Measurements from ENCODE around the gene SDK1. TPM values are rescaled to one million over a fixed set of nuclear protein-coding genes. Genes with fewer than 3 reads are reported as not detected.

SDK1 gene
- total and polyA plus RNA-seq, 2 experiments from 2014 or later, result 2.1 to 10.0 TPM

DNA sequence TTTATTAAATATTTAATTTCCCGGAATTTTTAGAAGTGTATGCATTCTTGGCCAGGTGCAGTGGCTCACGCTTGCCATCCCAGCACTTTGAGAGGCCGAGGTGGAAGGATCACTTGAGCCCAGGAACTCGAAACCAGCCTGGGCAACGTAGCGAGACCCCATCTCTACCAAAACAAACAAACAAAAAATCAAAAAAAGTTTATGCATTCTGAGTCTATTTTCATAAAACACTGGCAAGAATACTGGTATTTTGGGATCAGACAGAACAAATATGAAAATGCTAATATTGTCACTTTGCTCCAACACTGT is 940.2 kb downstream of the SDK1 start:
- H2AFZ ChIP-seq, result no peak overlapping the region
- no peaks in the 10 kb centered on the region for H3F3A ChIP-seq (replicated peaks; ENCODE audit: low read depth)
- no peaks in the 10 kb centered on the region for H3K79me2 ChIP-seq (replicated peaks; ENCODE audit: insufficient read depth)
- no peak overlapping the region for H3K4me2 ChIP-seq
- H3K4me3 ChIP-seq, result no peak overlapping the region
- Mint-ChIP-seq H3K36me3 (ENCODE audit: low read depth) (peaks cover 19% of the 10 kb centered on the region), H3K27ac (no peak overlapping the region), H3K9me3 (peaks cover 8% of the 10 kb centered on the region), H3K27me3 (ENCODE audit: insufficient read depth, low read depth, poor library complexity) (peaks cover 10% of the 10 kb centered on the region), H3K4me1 (peaks cover 38% of the 10 kb centered on the region), H3K4me3 (no peak overlapping the region)
- H3K4me1 ChIP-seq (ENCODE audit: insufficient read depth), result peaks cover 12% of the 10 kb centered on the region
- no peak for TF ChIP-seq CREB1 (CRISPR knock-in tag; IDR thresholded peaks at IDR 0.05; ENCODE audit: low read depth)
- no peaks in the 10 kb centered on the region for H3K9me2 ChIP-seq (ENCODE audit: insufficient read depth)
- no peak for DNase-seq (ENCODE audit: low spot score)
- no peaks in the 10 kb centered on the region for H4K20me1 ChIP-seq (replicated peaks; ENCODE audit: insufficient read depth)
- H3K36me3 ChIP-seq (ENCODE audit: insufficient read depth), result no peaks in the 10 kb centered on the region
- no peaks in the 10 kb centered on the region for H3K27me3 ChIP-seq (ENCODE audit: insufficient read depth)
- no peak overlapping the region for H3K27ac ChIP-seq (ENCODE audit: low read depth)
- no peak for ATAC-seq

DNA sequence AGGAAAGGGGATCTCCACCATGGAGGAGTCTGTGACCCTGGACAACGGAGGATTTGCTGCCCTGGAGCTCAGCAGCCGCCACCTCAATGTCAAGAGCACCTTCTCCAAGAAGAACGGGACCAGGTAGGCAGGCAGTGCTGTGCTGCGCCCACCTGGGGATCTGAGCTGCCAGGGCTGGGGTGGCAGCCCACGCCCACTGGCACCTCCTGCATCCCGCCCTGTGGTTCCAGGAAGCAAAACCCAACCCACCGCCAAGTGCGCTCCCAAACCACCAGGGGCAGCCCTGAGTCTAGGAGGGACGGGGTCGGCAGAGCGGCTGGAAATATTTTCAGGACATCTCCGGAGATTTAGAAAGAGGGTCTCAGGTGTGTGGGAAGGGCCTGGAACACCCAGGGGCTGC is 940.7 kb downstream of the SDK1 start:
- H3K9me3 Mint-ChIP-seq, result peaks cover 8% of the 10 kb centered on the region
- H3K27me3 Mint-ChIP-seq (ENCODE audit: insufficient read depth, low read depth, poor library complexity), result peaks cover 8% of the 10 kb centered on the region
- peaks cover 12% of the 10 kb centered on the region for H3K4me1 ChIP-seq (ENCODE audit: insufficient read depth)
- DNase-seq (ENCODE audit: low spot score) (peak; percentile 76), ATAC-seq (peak; percentile 75)
- H3K4me2 ChIP-seq, result no peak overlapping the region
- H3K9me2 ChIP-seq (ENCODE audit: insufficient read depth), result no peaks in the 10 kb centered on the region
- H4K20me1 ChIP-seq (replicated peaks; ENCODE audit: insufficient read depth), result no peaks in the 10 kb centered on the region
- no peak overlapping the region for H3K27ac Mint-ChIP-seq
- H3K4me1 Mint-ChIP-seq, result peaks cover 38% of the 10 kb centered on the region
- no peak overlapping the region for H3K4me3 ChIP-seq
- no peak overlapping the region for H3K4me3 Mint-ChIP-seq
- no peaks in the 10 kb centered on the region for H3F3A ChIP-seq (replicated peaks; ENCODE audit: low read depth)
- no peak overlapping the region for H2AFZ ChIP-seq
- H3K79me2 ChIP-seq (replicated peaks; ENCODE audit: insufficient read depth), result no peaks in the 10 kb centered on the region
- TF ChIP-seq, protein P1, sequence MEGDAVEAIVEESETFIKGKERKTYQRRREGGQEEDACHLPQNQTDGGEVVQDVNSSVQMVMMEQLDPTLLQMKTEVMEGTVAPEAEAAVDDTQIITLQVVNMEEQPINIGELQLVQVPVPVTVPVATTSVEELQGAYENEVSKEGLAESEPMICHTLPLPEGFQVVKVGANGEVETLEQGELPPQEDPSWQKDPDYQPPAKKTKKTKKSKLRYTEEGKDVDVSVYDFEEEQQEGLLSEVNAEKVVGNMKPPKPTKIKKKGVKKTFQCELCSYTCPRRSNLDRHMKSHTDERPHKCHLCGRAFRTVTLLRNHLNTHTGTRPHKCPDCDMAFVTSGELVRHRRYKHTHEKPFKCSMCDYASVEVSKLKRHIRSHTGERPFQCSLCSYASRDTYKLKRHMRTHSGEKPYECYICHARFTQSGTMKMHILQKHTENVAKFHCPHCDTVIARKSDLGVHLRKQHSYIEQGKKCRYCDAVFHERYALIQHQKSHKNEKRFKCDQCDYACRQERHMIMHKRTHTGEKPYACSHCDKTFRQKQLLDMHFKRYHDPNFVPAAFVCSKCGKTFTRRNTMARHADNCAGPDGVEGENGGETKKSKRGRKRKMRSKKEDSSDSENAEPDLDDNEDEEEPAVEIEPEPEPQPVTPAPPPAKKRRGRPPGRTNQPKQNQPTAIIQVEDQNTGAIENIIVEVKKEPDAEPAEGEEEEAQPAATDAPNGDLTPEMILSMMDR (conservative IDR thresholded peaks at IDR 0.05; ENCODE audit: low read depth in 2 of 2), result peak; percentile 57 to 65
- TF ChIP-seq STAT1 (IDR thresholded peaks at IDR 0.05; ENCODE audit: unreplicated experiment), result no peak
- no peaks in the 10 kb centered on the region for H3K27me3 ChIP-seq (ENCODE audit: insufficient read depth)
- no peaks in the 10 kb centered on the region for H3K36me3 ChIP-seq (ENCODE audit: insufficient read depth)
- H3K36me3 Mint-ChIP-seq (ENCODE audit: low read depth), result peaks cover 19% of the 10 kb centered on the region
- H3K27ac ChIP-seq (ENCODE audit: low read depth), result no peak overlapping the region

DNA sequence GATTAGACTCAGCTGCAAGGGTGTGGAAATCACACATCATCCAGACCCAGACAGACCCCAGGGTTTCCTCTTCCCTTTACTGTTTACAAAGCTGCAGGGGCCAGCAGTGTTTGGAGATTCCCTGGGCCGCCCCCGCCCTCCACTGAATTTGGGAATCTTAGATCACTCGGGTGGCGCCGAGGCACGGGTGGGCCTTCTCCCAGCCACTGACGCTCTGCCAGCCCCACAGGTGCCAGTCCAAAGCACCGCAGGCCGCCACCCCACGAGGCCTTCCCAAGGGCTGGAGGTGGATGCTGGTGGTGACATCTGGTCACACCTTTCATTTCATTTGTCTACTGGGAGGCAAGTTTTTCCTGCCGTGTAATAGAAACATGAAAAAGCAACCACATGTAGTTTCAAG is 941.7 kb downstream of the SDK1 start:
- Mint-ChIP-seq H3K9me3 (peaks cover 8% of the 10 kb centered on the region), H3K27me3 (ENCODE audit: insufficient read depth, low read depth, poor library complexity) (peaks cover 8% of the 10 kb centered on the region), H3K4me3 (no peak overlapping the region), H3K27ac (no peak overlapping the region), H3K4me1 (peaks cover 38% of the 10 kb centered on the region), H3K36me3 (ENCODE audit: low read depth) (peaks cover 19% of the 10 kb centered on the region)
- Histone ChIP-seq H3K4me1 (ENCODE audit: insufficient read depth) (peaks cover 12% of the 10 kb centered on the region), H3F3A (replicated peaks; ENCODE audit: low read depth) (no peaks in the 10 kb centered on the region), H3K9me2 (ENCODE audit: insufficient read depth) (no peaks in the 10 kb centered on the region), H3K79me2 (replicated peaks; ENCODE audit: insufficient read depth) (no peaks in the 10 kb centered on the region), H3K4me3 (no peak overlapping the region), H3K36me3 (ENCODE audit: insufficient read depth) (no peaks in the 10 kb centered on the region), H3K4me2 (no peak overlapping the region), H2AFZ (no peak overlapping the region), H3K27ac (ENCODE audit: low read depth) (no peak overlapping the region), H4K20me1 (replicated peaks; ENCODE audit: insufficient read depth) (no peaks in the 10 kb centered on the region), H3K27me3 (ENCODE audit: insufficient read depth) (no peaks in the 10 kb centered on the region)
- no peak for TF ChIP-seq CREB1 (CRISPR knock-in tag; IDR thresholded peaks at IDR 0.05; ENCODE audit: low read depth)
- DNase-seq (ENCODE audit: low spot score), result no peak
- no peak for ATAC-seq

DNA sequence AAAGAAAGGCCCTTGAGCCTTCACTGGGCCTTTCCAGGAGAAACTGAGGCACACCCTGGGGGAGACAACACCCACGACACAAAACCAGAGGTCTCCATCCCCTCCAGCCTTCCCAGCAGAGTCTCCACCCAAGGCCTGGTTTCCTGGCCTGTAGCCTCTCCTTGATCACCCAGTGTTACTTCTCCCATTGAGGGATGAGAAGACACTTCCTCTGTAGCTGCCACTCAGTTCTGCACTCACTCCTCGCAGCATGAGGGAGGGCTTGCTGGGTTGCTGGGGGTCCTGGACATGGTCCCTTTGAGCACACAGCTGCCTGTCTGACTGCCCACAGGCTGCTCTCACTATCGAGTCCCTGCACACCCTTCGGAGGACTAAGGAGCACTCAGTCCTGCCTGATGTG is 943.0 kb downstream of the SDK1 start:
- H3K4me2 ChIP-seq, result no peak overlapping the region
- peaks cover 8% of the 10 kb centered on the region; the same call in 1 of the 2 replicates for H3F3A ChIP-seq (replicated peaks; ENCODE audit: low read depth)
- H2AFZ ChIP-seq, result no peak overlapping the region
- Mint-ChIP-seq H3K27ac (no peak overlapping the region), H3K9me3 (peaks cover 14% of the 10 kb centered on the region), H3K36me3 (ENCODE audit: low read depth) (peaks cover 26% of the 10 kb centered on the region), H3K4me1 (peaks cover 35% of the 10 kb centered on the region), H3K27me3 (ENCODE audit: insufficient read depth, low read depth, poor library complexity) (peaks cover 12% of the 10 kb centered on the region), H3K4me3 (no peak overlapping the region)
- DNase-seq (ENCODE audit: low spot score), result no peak
- H3K36me3 ChIP-seq (ENCODE audit: insufficient read depth), result no peaks in the 10 kb centered on the region
- H3K27ac ChIP-seq (ENCODE audit: low read depth), result no peak overlapping the region
- no peak overlapping the region for H3K4me3 ChIP-seq
- no peaks in the 10 kb centered on the region for H4K20me1 ChIP-seq (replicated peaks; ENCODE audit: insufficient read depth)
- no peaks in the 10 kb centered on the region for H3K79me2 ChIP-seq (replicated peaks; ENCODE audit: insufficient read depth)
- H3K27me3 ChIP-seq (ENCODE audit: insufficient read depth), result no peaks in the 10 kb centered on the region
- ATAC-seq, result no peak
- H3K4me1 ChIP-seq (ENCODE audit: insufficient read depth), result peaks cover 12% of the 10 kb centered on the region
- H3K9me2 ChIP-seq (ENCODE audit: insufficient read depth), result peaks cover 5% of the 10 kb centered on the region; the same call in 1 of the 2 replicates
- TF ChIP-seq EZH2phosphoT487 (IDR thresholded peaks at IDR 0.05; ENCODE audit: unreplicated experiment) (no peak), EZH2 (IDR thresholded peaks at IDR 0.05; ENCODE audit: low read depth, unreplicated experiment) (no peak), STAT1 (IDR thresholded peaks at IDR 0.05; ENCODE audit: unreplicated experiment) (no peak), NANOG (IDR thresholded peaks at IDR 0.05; ENCODE audit: borderline replicate concordance) (no peak)

Data from GM23338 (cell line).